ENCODE measurements around the gene CAMKK1.

Gene CAMKK1
- total RNA-seq, result 13.1 to 15.0 reads per million in 2 donors

- peak; percentile 81 to 92 (median 86) for DNase-seq
Measured at GRCh38 chr17:3893003-3893719, at the start of gene CAMKK1. Gene CAMKK1 (minus strand): TSS chr17:3893053. CDS start chr17:3885687, 7,366 bp downstream.

- DNase-seq, result no peak
Measured at GRCh38 chr17:3940965-3941698, 48.3 kb upstream of the CAMKK1 start.

GRCh38 chr17:3937359-3937758, 44.5 kb upstream of the CAMKK1 start:
- no peak for DNase-seq

GRCh38 chr17:3935825-3936355, 43.0 kb upstream of the CAMKK1 start:
- no peak for DNase-seq

GRCh38 chr17:3935140-3935542, 42.3 kb upstream of the CAMKK1 start:
- DNase-seq, result peak in 1 of 5 experiments; percentile 45

- DNase-seq, result no peak
Measured at GRCh38 chr17:3929764-3930163, 36.9 kb upstream of the CAMKK1 start.

- DNase-seq, result no peak
Measured at GRCh38 chr17:3929181-3929580, 36.3 kb upstream of the CAMKK1 start.

GRCh38 chr17:3928406-3928805, 35.6 kb upstream of the CAMKK1 start:
- DNase-seq, result no peak

GRCh38 chr17:3927628-3928340, 34.9 kb upstream of the CAMKK1 start:
- no peak for DNase-seq

GRCh38 chr17:3926860-3927627, 34.2 kb upstream of the CAMKK1 start:
- DNase-seq, result no peak

GRCh38 chr17:3925684-3926485, 33.0 kb upstream of the CAMKK1 start:
- DNase-seq, result no peak

- DNase-seq, result no peak
Measured at GRCh38 chr17:3924512-3925350, 31.9 kb upstream of the CAMKK1 start.

- no peak for DNase-seq
Measured at GRCh38 chr17:3923466-3924190, 30.8 kb upstream of the CAMKK1 start.

GRCh38 chr17:3922765-3923164, 29.9 kb upstream of the CAMKK1 start:
- DNase-seq, result no peak

GRCh38 chr17:3921502-3922319, 28.9 kb upstream of the CAMKK1 start:
- no peak for DNase-seq

GRCh38 chr17:3921006-3921405, 28.2 kb upstream of the CAMKK1 start:
- DNase-seq, result no peak

- no peak for DNase-seq
Measured at GRCh38 chr17:3919123-3919624, 26.3 kb upstream of the CAMKK1 start.

GRCh38 chr17:3918372-3919122, 25.7 kb upstream of the CAMKK1 start:
- no peak for DNase-seq
